HUES6 (cell line): ENCODE results near the gene EPPIN.

ENCODE experiments used
- H3K27ac ChIP-seq: 2 replicates; pipeline ENCODE4 v1.7.0; 2013; ENCODE audit warnings: low read depth, mild to moderate bottlenecking, low read length, inconsistent platforms
- H3K27me3 ChIP-seq: 2 replicates; pipeline ENCODE4 v1.6.1; 2013; ENCODE audit warnings: low read length; ENCODE audit not compliant: control insufficient read depth, insufficient read depth
- H3K36me3 ChIP-seq: 2 replicates; pipeline ENCODE4 v1.6.1; 2013; ENCODE audit warnings: low read length; ENCODE audit not compliant: control insufficient read depth, insufficient read depth
- H3K4me1 ChIP-seq: 2 replicates; pipeline ENCODE4 v1.6.1; 2013; ENCODE audit warnings: low read length; ENCODE audit not compliant: control insufficient read depth, insufficient read depth
- H3K4me3 ChIP-seq: 2 replicates; pipeline ENCODE4 v1.5.1; 2013; ENCODE audit warnings: low read depth, low read length
- H3K9ac ChIP-seq: one replicate; pipeline ENCODE4 v1.6.1; 2013; ENCODE audit warnings: mild to moderate bottlenecking, low read length
- H3K9me3 ChIP-seq: 2 replicates; pipeline ENCODE4 v1.6.1; 2013; ENCODE audit warnings: low read depth, low read length; ENCODE audit not compliant: control insufficient read depth, insufficient read depth

The EPPIN gene

DNA sequence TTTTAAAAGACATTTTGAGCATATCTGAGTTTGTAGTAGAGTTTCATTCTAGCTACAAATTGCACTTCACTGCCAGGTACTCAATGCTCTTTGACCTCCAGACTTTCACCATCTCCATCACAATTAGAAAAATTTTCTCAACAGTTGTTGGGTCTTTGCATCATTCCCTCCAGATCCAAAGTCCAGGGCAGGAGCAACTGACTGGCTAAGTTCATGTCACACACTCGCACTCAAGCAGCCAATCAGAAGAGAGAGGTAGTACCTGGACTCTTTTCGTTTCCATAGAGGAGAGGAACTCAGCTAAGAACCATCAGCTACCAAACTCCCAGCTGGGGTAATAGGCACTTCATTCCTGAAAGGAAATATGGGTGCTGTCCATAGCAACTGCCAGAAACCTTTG lies 40.8 kb downstream of the EPPIN start:
- no peak overlapping the region for H3K4me3 ChIP-seq
- H3K9me3 ChIP-seq: no peaks in the 10 kb centered on the region
- H3K36me3 ChIP-seq: no peaks in the 10 kb centered on the region
- no peak overlapping the region for H3K27ac ChIP-seq
- no peak overlapping the region for H3K9ac ChIP-seq
- peaks cover 8% of the 10 kb centered on the region; the same call in 1 of the 2 replicates for H3K27me3 ChIP-seq
- H3K4me1 ChIP-seq: no peaks in the 10 kb centered on the region

DNA sequence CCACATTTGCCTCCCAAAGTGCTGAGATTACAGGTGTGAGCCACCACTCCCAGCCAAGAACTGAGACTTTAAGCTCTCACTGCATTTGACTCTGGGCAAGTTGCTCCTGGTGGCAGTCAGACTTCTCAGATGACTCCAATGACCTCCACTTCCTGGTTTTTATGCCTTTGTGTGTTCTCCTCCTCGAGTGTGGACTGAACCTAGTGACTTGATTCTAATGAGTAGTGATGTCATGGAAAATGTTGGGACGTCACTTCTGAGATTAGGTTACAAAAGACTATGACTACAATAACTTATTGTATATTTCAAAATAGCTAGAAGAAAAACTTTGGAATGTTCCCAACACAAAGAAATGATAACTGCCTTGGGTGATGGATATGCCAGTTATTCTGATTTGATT lies 43.8 kb downstream of the EPPIN start:
- Histone ChIP-seq H3K27me3 (peaks cover 4% of the 10 kb centered on the region; the same call in 1 of the 2 replicates), H3K9ac (no peak overlapping the region), H3K27ac (no peak overlapping the region), H3K4me1 (no peaks in the 10 kb centered on the region; the same call in 1 of the 2 replicates), H3K9me3 (no peaks in the 10 kb centered on the region), H3K4me3 (no peak overlapping the region), H3K36me3 (no peaks in the 10 kb centered on the region)

DNA sequence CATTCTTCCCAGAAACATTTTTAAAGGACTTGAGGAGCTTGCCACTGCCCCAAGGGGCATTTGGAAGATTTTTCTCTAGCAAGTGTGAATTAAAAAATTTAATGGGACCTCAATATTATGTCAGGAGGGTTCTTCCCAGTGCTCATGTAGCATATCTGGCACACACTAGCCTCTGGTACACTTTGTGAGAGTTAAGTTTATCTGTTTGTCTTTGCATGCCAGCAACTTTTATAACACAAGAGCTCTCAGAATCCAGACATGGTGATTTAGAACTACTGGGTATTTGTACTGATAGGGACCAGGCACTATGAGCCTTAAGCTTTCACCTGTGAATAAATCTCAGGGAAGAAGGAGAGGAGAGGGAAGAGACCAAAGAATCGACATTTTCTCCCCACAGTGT lies 44.6 kb downstream of the EPPIN start:
- H3K9me3 ChIP-seq: no peaks in the 10 kb centered on the region
- no peak overlapping the region for H3K27ac ChIP-seq
- no peaks in the 10 kb centered on the region for H3K36me3 ChIP-seq
- no peak overlapping the region for H3K4me3 ChIP-seq
- H3K9ac ChIP-seq: no peak overlapping the region
- H3K4me1 ChIP-seq: no peaks in the 10 kb centered on the region; the same call in 1 of the 2 replicates
- H3K27me3 ChIP-seq: peaks cover 4% of the 10 kb centered on the region; the same call in 1 of the 2 replicates

DNA sequence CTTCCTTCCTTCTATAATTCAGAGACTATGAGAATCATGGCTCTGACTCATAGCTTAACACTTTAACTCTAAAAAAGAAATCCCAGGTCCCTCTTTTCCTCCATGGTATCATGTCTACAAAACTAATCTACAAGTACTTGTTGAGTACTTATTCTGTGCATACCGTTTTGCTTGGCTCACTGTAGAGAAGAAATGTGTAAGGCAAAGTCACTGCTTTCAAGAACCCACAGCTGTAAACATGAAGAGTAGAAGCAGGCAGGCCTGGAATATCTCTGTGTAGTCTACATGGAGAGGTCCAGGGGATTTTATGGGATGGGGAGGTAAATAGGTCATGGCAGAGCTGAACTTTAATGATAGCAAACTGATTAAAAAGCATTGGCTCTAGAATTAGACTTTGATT lies 45.6 kb downstream of the EPPIN start:
- H3K36me3 ChIP-seq: no peaks in the 10 kb centered on the region
- no peak overlapping the region for H3K4me3 ChIP-seq
- no peak overlapping the region for H3K27ac ChIP-seq
- no peaks in the 10 kb centered on the region for H3K9me3 ChIP-seq
- H3K27me3 ChIP-seq: peaks cover 4% of the 10 kb centered on the region; the same call in 1 of the 2 replicates
- no peaks in the 10 kb centered on the region; the same call in 1 of the 2 replicates for H3K4me1 ChIP-seq
- no peak overlapping the region for H3K9ac ChIP-seq

DNA sequence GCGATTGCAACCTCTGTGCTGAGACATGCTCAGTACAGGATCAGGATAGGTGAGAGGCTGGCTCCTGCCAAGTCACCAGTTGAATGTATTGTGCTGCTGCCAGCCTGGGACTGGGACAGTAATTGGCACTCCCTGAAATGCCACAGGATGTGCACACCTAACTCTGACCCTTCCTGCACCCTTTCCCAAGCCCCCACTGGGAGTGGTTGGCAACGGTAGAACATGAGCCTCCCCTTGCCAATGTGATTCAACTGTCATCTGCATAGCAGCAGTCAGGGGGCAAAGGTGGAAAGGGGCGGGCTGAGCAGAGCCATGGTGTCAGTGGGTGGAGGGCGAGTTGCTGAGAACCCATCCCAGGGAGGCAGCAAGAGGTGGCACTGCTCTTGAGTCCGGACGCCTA lies 47.2 kb downstream of the EPPIN start:
- Histone ChIP-seq H3K9ac (no peak overlapping the region), H3K27ac (no peak overlapping the region), H3K4me3 (no peak overlapping the region), H3K9me3 (no peaks in the 10 kb centered on the region), H3K36me3 (no peaks in the 10 kb centered on the region), H3K27me3 (peaks cover 4% of the 10 kb centered on the region; the same call in 1 of the 2 replicates), H3K4me1 (no peaks in the 10 kb centered on the region; the same call in 1 of the 2 replicates)

DNA sequence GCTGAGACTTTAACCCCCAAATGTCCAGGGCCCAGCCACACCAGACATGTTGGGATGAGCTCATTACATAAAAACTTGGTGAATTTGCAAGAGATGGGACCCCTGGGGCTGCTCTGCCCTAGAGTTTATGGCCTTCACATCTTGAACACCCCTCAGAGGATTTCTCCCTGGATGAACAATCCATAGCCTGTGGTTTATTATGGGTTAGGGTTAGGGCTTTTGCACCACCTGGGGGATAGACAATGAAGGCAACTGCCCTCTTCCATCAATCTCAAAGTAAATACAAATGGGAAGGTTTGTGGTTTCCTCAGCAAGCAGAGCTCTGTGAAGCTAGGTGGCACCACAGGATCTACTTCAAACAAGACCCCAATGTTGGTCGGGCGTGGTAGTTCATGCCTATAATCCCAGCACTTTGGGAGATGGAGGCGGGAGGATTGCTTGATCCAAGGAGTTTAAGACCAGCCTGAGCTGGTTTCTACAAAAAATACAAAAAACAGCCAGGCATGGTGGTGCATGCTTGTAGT lies 49.2 kb downstream of the EPPIN start:
- Histone ChIP-seq H3K4me1 (no peaks in the 10 kb centered on the region; the same call in 1 of the 2 replicates), H3K27ac (no peak overlapping the region), H3K9me3 (no peaks in the 10 kb centered on the region), H3K27me3 (no peaks in the 10 kb centered on the region), H3K9ac (no peak overlapping the region), H3K36me3 (no peaks in the 10 kb centered on the region), H3K4me3 (no peak overlapping the region)

DNA sequence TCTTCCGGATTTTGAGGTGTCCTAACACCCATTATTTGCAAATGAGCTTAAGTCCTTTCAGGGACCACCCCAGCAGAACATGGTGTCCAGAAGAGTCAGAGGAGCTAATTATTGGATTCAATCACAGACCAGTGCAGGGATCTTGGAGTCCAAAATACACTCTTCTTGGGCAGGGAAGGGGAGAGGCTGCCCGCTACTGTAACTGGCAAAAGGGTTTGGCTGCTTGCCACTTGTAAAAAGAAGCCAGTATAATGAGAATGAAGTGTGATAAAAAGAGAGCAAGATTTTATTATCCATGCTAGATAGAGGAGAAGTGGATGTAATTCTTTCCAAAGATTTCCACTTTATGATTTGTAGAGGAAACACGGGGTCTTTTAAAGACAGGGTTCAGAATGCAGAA lies 51.0 kb downstream of the EPPIN start:
- Histone ChIP-seq H3K9me3 (no peaks in the 10 kb centered on the region), H3K27me3 (no peaks in the 10 kb centered on the region), H3K36me3 (no peaks in the 10 kb centered on the region), H3K4me3 (no peak overlapping the region), H3K27ac (no peak overlapping the region), H3K9ac (no peak overlapping the region), H3K4me1 (no peaks in the 10 kb centered on the region; the same call in 1 of the 2 replicates)

DNA sequence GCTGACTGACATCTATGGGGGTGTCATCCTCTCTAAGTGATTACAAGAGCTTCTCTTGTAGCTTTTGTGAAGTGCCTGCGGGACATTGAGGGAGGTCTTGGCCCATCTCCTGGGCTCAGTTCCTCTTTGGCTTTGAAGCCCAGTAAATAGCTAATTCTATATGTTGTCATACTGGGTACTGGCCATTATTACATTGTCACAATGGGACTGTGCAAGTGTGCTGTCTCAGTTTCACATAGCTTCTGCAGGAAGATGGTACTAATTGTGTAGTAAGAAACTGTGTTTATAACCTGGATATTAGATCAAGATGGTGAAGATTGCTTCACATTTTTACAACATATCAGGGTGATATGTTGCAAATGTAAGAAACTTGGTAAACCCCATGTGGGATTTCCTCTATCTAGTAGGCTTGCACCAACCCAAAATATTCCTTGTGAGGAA lies 51.7 kb downstream of the EPPIN start:
- Histone ChIP-seq H3K27me3 (no peaks in the 10 kb centered on the region), H3K4me1 (no peaks in the 10 kb centered on the region; the same call in 1 of the 2 replicates), H3K27ac (no peak overlapping the region), H3K36me3 (no peaks in the 10 kb centered on the region), H3K9ac (no peak overlapping the region), H3K4me3 (no peak overlapping the region), H3K9me3 (no peaks in the 10 kb centered on the region)
